Measurements from ENCODE around the gene ANGPT4.

The ANGPT4 gene, protein sequence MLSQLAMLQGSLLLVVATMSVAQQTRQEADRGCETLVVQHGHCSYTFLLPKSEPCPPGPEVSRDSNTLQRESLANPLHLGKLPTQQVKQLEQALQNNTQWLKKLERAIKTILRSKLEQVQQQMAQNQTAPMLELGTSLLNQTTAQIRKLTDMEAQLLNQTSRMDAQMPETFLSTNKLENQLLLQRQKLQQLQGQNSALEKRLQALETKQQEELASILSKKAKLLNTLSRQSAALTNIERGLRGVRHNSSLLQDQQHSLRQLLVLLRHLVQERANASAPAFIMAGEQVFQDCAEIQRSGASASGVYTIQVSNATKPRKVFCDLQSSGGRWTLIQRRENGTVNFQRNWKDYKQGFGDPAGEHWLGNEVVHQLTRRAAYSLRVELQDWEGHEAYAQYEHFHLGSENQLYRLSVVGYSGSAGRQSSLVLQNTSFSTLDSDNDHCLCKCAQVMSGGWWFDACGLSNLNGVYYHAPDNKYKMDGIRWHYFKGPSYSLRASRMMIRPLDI

GRCh38 chr20:916125-916799 is at the start of gene ANGPT4:
Gene ANGPT4 (minus strand): TSS chr20:916334. CDS start chr20:916214, 120 bp downstream.
- DNase-seq (ENCODE audit: low read depth in 2 of 2): no peak

- DNase-seq (ENCODE audit: low read depth in 2 of 2): no peak
These were observed 47.7 kb upstream of the ANGPT4 start for GRCh38 chr20:963795-964194.

- no peak for DNase-seq (ENCODE audit: low read depth in 2 of 2)
These were observed 46.5 kb upstream of the ANGPT4 start for GRCh38 chr20:962683-963082.

- no peak for DNase-seq (ENCODE audit: low read depth in 2 of 2)
These were observed 46.1 kb upstream of the ANGPT4 start for GRCh38 chr20:962223-962622.

GRCh38 chr20:961768-962167 is 45.6 kb upstream of the ANGPT4 start:
- DNase-seq (ENCODE audit: low read depth in 2 of 2): no peak

DNA sequence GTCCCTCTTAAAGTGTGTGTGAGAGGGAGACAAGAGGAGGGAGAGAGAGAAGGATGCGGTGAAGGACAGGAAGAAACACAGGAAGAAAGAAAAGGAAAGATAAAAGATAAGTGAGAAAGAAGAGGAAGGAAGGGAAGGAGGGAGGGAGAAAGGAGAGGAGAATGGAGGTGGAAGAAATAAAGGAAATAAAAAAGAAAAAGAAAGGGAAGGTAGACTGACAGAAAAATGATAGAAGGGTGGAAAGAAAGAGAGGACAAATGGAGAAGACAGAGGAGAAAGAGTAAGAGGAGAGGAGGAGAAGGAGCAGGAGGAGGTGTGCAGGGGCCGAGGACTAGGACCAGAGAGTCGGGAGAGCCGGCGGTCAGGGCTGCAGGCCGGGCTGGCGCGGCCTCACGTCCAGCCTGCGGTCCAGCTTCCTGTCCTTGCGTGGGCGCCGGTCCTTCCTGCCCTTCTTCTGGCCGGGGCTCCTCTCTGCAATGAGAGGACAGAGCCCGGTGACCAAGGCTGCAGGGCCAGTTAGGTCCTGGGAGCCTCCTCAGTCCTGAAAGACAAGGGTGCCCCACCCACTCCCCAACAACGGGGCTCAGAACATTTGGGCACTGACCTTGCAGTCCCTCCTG is 44.0 kb upstream of the ANGPT4 start:
- no peak for DNase-seq (ENCODE audit: low read depth in 2 of 2)

DNA sequence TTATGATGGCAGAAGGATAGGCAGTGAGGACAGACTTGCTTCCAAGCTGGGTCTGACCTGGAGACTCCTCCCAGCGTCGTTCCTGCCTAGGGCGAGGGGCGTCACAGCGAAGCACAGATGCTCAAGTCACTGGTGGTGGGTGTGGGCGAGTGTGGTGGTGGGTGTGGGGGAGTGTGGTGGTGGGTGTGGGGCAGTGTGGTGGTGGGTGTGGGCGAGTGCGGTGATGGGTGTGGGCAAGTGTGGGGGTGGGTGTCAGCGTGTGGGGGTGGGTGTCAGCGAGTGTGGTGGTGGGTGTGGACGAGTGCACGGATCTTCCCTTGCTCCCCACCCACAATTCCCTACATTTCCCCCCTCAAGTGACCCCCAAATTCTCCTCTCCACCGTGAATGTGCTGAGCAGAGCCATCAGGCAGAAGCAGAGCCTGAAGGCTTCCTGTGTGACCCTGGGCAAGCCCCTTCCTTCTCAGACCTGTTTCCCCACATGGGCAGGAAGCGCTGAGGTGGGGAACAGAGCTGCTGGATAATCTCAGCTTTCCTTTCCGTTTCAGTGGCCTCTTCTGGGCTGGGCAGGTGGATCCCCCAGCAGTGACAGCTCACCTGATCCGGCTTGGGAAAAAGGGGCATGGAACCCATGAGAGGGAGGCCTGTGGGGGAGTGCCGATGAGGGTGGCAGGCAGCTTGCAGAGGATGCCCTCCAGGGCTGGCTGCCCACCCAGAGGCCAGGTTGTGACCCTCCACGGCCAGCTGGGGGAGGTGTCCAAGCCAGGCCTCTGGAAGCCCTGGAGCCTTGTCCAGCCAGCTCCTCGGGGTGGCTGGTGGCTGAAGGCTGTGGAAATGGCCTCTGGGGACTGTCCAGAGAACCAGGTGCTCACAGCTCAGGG is 43.0 kb upstream of the ANGPT4 start:
- DNase-seq (ENCODE audit: low read depth in 2 of 2): no peak

DNA sequence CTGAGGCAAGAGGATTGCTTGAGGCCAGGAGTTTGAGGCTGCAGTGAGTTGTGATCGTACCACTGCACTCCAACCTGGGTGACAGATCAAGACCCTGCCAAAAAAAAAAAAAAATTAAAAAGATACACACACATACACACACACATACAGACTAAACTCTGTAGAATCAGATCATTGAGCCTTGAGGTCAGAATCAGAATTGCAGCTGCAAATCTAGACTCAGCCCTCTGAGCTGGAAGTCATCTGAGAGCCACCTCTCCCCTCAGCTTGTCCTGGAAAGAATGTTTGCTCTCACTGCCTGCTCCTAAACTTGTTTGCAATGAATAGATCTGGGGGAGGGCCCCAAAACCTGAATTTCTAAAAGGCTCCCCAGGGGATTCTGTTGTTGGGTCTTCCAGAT is 41.4 kb upstream of the ANGPT4 start:
- no peak for DNase-seq (ENCODE audit: low read depth in 2 of 2)

GRCh38 chr20:956330-956951 is 40.3 kb upstream of the ANGPT4 start:
- peak; percentile 34 to 64 for DNase-seq (ENCODE audit: low read depth in 2 of 2)

GRCh38 chr20:955656-956055 is 39.5 kb upstream of the ANGPT4 start:
- no peak for DNase-seq (ENCODE audit: low read depth in 2 of 2)

- no peak for DNase-seq (ENCODE audit: low read depth in 2 of 2)
These were observed 39.0 kb upstream of the ANGPT4 start for GRCh38 chr20:955111-955510.

DNA sequence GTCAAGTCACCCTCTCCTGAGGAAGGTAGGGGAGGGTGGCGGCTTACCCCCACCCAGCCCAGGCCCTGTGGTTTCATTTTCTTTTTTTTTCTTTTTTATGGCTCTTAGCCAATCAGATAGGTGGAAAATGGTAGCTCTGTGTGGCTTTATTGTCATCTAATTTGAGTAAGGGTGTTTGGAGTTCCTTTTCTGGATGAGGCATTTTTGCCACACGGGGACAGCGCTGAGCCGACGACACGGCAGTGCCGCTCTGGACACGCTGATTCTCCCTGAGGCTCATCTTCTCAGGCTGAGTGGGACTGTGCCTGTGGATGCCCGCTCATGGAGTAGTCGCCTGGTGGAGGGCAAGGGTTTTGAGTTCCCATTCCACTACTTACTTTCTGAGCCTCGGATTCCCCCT is 37.6 kb upstream of the ANGPT4 start:
- DNase-seq (ENCODE audit: low read depth in 2 of 2): no peak

DNA sequence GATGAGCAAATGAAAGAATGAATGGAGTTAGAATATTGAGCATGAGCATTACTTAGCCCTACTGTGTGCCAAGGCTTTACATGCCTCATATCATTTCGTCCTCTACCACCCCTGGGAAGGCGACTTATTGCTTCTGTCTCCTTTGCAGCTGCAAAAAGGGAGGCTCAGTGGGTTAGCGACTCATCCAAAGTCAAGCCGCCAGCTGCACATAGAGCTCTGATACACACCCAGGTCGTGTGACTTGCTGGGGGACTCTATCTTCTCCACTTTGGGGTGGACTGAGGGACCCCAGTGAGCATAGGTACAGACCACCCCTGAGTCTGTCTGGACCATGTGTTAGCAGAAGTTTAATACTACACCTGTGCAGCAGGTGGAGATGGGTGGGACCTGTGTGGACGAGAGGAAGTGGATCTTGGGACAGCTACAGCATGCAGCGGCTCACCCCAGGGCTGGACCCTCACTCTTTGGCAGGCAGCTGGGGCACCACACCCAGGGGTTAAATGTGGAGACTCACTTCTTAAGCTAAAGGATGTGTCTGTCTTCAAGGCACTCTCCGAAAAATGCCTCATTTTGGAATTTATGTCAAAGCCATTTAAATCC is 36.2 kb upstream of the ANGPT4 start:
- no peak for DNase-seq (ENCODE audit: low read depth in 2 of 2)

DNA sequence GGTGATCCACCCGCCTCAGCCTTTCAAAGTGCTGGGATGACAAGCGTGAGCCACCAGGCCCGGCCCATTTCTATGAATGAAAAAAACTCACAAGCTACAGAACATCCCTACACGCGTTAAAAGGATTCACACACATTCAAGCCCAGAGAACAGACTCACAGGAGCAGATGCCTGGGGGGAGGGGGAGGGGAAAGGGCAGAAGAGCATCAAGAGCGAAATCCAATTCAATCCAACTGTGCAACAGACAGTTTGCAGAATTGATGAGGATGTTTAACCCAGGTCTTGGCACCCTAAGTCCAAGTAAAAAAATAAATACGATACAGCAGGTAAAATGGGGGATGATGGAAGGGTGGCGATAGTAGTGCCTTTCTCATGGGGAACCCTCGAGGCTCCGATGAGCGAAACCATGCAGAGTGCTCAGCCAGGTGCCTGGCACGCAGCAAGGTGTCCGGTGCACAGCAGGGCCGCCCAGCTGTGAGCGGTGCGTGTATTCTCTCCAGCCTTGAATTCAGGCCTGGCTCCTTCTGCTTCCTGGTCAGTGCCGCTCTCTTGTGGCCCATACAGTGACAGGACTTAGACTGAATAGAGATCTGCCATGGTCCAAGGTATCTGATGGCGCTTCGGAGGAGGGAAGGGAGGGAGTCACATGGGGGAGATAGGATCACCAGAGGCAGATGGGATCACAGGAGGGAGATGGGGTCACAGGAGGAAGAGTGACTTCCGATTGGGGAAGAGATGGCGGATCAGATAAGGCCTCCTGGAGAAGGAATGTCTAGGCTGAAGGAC is 35.4 kb upstream of the ANGPT4 start:
- no peak for DNase-seq (ENCODE audit: low read depth in 2 of 2)

DNA sequence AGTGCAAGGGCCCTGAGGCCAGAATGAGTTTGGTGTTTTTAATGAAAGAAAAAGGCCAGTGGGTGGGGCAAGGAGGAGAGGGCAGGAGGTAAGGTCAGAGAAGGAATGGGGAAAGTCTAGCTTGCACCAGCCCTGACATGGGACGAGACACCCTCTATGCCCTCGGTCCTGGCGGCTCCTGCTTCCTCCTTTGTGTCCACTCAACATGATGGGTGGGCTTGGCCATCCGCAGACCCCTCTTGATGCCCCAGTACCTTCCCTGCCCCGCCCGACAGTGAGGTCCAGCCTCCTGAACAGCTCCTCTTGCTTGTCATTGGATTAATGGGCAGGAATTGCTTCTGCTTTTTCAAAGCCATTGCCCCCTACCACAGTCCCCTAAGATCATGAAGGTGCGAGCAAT is 33.6 kb upstream of the ANGPT4 start:
- no peak for DNase-seq (ENCODE audit: low read depth in 2 of 2)

- DNase-seq (ENCODE audit: low read depth in 2 of 2): no peak
These were observed 30.7 kb upstream of the ANGPT4 start for GRCh38 chr20:946826-947225.

GRCh38 chr20:945841-946240 is 29.7 kb upstream of the ANGPT4 start:
- DNase-seq (ENCODE audit: low read depth in 2 of 2): no peak

DNA sequence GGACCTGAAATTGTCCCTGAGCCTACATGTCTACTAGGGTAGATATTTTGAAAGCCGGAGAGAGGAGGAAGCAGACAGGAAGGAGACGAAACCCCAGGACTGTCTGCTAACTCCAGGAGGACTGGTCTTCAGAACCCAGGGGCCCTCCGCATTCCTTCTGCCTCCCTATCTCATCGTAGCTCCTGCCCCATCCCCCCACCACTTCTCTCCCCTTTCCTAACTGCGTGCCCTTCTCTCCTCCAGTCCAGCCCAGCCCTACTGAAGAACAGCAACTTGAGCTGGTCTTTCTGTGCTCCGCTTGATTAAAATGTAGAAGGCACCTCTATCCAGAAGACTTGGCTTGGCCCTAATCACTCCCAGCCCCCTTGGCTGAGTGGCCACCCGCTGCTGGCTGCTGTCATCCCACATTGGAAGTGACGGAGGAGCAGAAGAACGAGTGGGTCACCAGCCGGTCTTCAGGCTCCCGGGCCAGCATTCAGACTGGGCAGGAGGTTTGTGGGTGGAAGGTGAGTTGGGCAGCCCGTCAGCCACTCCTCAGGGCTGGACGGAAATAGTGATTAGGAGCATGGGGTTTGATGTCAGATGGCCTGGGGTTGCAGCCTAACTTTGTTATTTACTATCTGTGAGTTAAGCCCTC is 28.8 kb upstream of the ANGPT4 start:
- no peak for DNase-seq (ENCODE audit: low read depth in 2 of 2)

DNA sequence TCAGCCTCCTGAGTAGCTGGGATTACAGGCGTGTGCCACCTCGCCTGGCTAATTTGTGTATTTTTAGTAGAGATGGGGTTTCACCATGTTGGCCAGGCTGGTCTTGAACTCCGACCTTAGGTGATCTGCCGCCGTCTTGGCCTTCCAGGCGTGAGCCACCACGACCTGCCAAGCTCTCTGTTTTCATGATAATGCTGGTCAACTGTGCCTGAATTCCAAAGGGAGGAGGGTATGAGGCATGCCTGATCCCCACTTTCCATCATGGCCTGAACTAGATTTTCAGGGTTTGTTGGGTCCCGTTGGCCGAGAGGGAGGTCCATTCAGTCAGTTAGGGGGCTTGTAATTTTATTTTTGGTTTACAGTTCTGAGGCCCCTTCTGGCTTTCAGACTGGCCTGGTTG is 28.0 kb upstream of the ANGPT4 start:
- no peak for DNase-seq (ENCODE audit: low read depth in 2 of 2)

DNA sequence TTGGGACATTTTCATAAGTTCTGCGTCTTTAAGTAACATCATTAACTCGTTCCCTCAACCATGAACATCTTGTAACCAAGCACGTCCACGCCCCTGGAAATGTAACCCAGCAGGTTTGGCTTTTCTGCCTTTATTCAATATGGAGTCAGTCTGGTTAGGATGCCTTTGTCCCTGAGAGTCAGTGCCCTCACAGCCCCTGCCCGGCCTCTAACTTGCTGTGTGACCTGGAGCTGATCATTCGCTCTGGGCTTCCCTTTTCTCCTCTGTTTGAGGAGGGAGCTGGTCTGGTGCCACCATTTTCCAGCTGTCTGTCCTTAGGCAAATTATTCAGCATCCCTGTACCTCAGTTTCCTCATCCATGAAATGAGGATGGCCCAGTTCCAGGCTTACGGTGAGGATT is 26.5 kb upstream of the ANGPT4 start:
- no peak for DNase-seq (ENCODE audit: low read depth in 2 of 2)
